HepG2 (cell line): Measurements from ENCODE around the gene VPREB3. TPM values are rescaled to one million over a fixed set of nuclear protein-coding genes. Genes with fewer than 3 reads are reported as not detected.

Experiments used
- AGO1 ChIP-seq: fragments of 200-400 bp; formaldehyde crosslinking; IDR thresholded peaks from 2 replicates; pipeline ENCODE4 v1.6.1; 2017; ENCODE audit warnings: mild to moderate bottlenecking, low read depth, low read length, moderate library complexity; ENCODE audit not compliant: poor library complexity, severe bottlenecking
- AGO2 ChIP-seq: fragments of 200-400 bp; formaldehyde crosslinking; optimal IDR thresholded peaks from 2 replicates; pipeline ENCODE3; 2017; ENCODE audit warnings: mild to moderate bottlenecking, low read depth, low read length, moderate library complexity
- E2F1 ChIP-seq: sonication (generic); formaldehyde crosslinking; IDR thresholded peaks from 2 replicates; pipeline ENCODE4 v1.5.0; 2020; ENCODE audit warnings: missing genetic modification reagents
- HOMEZ ChIP-seq: IDR thresholded peaks from 2 replicates; pipeline ENCODE4 v1.6.1; 2016; ENCODE audit warnings: low read depth
- MXD1 ChIP-seq: sonication (generic); formaldehyde crosslinking; IDR thresholded peaks from 2 replicates; pipeline ENCODE4 v1.4.0; 2020; ENCODE audit warnings: mild to moderate bottlenecking, missing genetic modification reagents
- MXD4 ChIP-seq: IDR thresholded peaks from 2 replicates; pipeline ENCODE4 v1.6.1; 2016; ENCODE audit warnings: mild to moderate bottlenecking, missing biosample characterization, missing genetic modification reagents
- POLR2G ChIP-seq: fragments of 200-400 bp; formaldehyde crosslinking; IDR thresholded peaks from 2 replicates; pipeline ENCODE4 v1.6.1; 2018; ENCODE audit warnings: mild to moderate bottlenecking, low read depth, low read length, moderate library complexity
- REXO4 ChIP-seq: sonication (generic); formaldehyde crosslinking; IDR thresholded peaks from 2 replicates; pipeline ENCODE4 v1.8.0; 2022; ENCODE audit warnings: missing genetic modification reagents, mild to moderate bottlenecking, borderline replicate concordance
- SRSF9 ChIP-seq: fragments of 200-400 bp; formaldehyde crosslinking; IDR thresholded peaks from 2 replicates; pipeline ENCODE4 v1.6.1; 2018; ENCODE audit warnings: borderline replicate concordance, mild to moderate bottlenecking, low read depth, low read length; ENCODE audit not compliant: insufficient read depth, poor library complexity, severe bottlenecking
- ZFX ChIP-seq: sonication (generic); formaldehyde crosslinking; IDR thresholded peaks from 2 replicates; pipeline ENCODE4 v1.4.0; 2020; ENCODE audit warnings: mild to moderate bottlenecking, low read depth, missing genetic modification reagents, moderate library complexity
- ZNF484 ChIP-seq: sonication (generic); formaldehyde crosslinking; IDR thresholded peaks from 2 replicates; pipeline ENCODE4 v1.5.1; 2020; ENCODE audit warnings: mild to moderate bottlenecking, low read depth, missing genetic modification reagents, borderline replicate concordance
- ZNF574 ChIP-seq: sonication (generic); formaldehyde crosslinking; IDR thresholded peaks from 2 replicates; pipeline ENCODE4 v1.4.0; 2020; ENCODE audit warnings: missing genetic modification reagents
- ZNF816 ChIP-seq: sonication (generic); formaldehyde crosslinking; IDR thresholded peaks from 2 replicates; pipeline ENCODE4 v1.8.0; 2022; ENCODE audit warnings: missing genetic modification reagents, mild to moderate bottlenecking, borderline replicate concordance
- polyA plus RNA-seq, 8 experiments: library from polyadenylated mRNA; depleted of rRNA in 3 of 8; stranded (reverse) in 7 of 8; unstranded in 1 of 8; fragments of >200 nt; fragmentation: Illumina TruSeq in 4 of 8; extraction: Trizol in 4 of 8; gene quantifications; 2 replicates each; pipeline versions ENCODE4 v1.2.1 to v1.2.3, GENCODE V29; 2011 to 2016; ENCODE audit warnings: low read depth in 4 of 8, missing spikeins in 1 of 8, mixed read lengths in 1 of 8; ENCODE audit not compliant: insufficient read depth in 1 of 8
- total RNA-seq, 5 experiments: library from RNA; depleted of rRNA; stranded (reverse); fragments of >200 nt; fragmentation: Illumina TruSeq; extraction: Trizol; gene quantifications; 2 replicates each; pipeline ENCODE4 v1.2.3, GENCODE V29; 2016; ENCODE audit warnings: low read depth in 1 of 5
- TF ChIP-seq, protein P1 (sequence below): sonication (generic); formaldehyde crosslinking; IDR thresholded peaks from 2 replicates; pipeline ENCODE4 v1.5.0; 2020; ENCODE audit warnings: mild to moderate bottlenecking, missing genetic modification reagents, moderate library complexity
- TF ChIP-seq, protein P2 (sequence below): sonication (generic); formaldehyde crosslinking; IDR thresholded peaks from 2 replicates; pipeline ENCODE4 v1.5.1; 2020; ENCODE audit warnings: missing genetic modification reagents, mild to moderate bottlenecking, borderline replicate concordance

Gene VPREB3
- total and polyA plus RNA-seq, 2 of the 13 experiments (the other 11 are each of a cell fraction or from before 2014, with no cell fraction given): 0.22 TPM; not detected in 1

DNA sequence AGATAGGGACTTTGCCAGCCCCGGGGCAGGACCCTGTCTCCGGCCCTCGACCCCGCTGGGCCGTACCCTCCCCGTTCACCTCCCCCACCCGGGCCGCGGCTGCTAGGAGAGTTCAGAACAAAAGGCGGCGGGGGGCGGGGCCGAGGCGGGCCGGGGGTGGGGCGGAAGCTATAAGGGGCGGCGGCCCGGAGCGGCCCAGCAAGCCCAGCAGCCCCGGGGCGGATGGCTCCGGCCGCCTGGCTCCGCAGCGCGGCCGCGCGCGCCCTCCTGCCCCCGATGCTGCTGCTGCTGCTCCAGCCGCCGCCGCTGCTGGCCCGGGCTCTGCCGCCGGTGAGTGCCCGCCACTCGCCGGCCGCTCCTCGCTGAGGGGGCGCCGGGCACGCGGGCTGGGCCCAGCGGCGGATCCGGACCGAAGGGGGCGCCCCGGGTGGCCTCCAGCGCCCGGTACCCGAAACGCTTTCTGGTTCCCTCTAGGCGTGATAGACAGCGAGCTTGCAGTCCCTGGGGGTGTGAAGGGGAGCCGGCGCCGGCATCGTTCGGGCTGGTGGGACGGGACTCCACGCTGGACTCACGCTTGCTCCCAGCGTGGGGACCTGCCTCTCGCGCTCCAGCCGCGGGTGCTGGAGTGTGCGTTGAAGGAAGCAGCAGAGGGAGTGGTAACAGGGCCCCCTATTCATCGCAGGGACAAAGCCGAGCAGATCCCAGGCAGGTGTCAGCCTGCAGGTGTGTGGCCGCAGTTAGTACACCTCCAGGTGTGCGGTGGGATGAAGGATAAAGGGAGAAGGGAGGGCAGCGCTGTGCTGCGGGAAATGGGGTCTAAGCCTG lies 18.6 kb upstream of the VPREB3 start, which contains the start of gene MMP11 (continued):
- TF ChIP-seq MXD1 (CRISPR knock-in tag): peak; percentile 41
- peak; percentile 55 for TF ChIP-seq ZNF574 (CRISPR knock-in tag)
- TF ChIP-seq POLR2G: peak; percentile 27; the same call in 1 of the 2 replicates
- TF ChIP-seq REXO4: no peak
- no peak for TF ChIP-seq E2F1 (CRISPR knock-in tag)
- TF ChIP-seq ZFX (CRISPR knock-in tag): peak; percentile 64
- TF ChIP-seq, protein P1, sequence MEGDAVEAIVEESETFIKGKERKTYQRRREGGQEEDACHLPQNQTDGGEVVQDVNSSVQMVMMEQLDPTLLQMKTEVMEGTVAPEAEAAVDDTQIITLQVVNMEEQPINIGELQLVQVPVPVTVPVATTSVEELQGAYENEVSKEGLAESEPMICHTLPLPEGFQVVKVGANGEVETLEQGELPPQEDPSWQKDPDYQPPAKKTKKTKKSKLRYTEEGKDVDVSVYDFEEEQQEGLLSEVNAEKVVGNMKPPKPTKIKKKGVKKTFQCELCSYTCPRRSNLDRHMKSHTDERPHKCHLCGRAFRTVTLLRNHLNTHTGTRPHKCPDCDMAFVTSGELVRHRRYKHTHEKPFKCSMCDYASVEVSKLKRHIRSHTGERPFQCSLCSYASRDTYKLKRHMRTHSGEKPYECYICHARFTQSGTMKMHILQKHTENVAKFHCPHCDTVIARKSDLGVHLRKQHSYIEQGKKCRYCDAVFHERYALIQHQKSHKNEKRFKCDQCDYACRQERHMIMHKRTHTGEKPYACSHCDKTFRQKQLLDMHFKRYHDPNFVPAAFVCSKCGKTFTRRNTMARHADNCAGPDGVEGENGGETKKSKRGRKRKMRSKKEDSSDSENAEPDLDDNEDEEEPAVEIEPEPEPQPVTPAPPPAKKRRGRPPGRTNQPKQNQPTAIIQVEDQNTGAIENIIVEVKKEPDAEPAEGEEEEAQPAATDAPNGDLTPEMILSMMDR: peak; percentile 43; the same call in 1 of the 2 replicates
- TF ChIP-seq SRSF9: no peak
- TF ChIP-seq ZNF816 (CRISPR knock-in tag): no peak
- peak; percentile 59 for TF ChIP-seq AGO2
- no peak for TF ChIP-seq ZNF484
- TF ChIP-seq AGO1: peak; percentile 17
- no peak for TF ChIP-seq HOMEZ (CRISPR knock-in tag)
- TF ChIP-seq MXD4 (CRISPR knock-in tag): no peak
- TF ChIP-seq, protein P2, sequence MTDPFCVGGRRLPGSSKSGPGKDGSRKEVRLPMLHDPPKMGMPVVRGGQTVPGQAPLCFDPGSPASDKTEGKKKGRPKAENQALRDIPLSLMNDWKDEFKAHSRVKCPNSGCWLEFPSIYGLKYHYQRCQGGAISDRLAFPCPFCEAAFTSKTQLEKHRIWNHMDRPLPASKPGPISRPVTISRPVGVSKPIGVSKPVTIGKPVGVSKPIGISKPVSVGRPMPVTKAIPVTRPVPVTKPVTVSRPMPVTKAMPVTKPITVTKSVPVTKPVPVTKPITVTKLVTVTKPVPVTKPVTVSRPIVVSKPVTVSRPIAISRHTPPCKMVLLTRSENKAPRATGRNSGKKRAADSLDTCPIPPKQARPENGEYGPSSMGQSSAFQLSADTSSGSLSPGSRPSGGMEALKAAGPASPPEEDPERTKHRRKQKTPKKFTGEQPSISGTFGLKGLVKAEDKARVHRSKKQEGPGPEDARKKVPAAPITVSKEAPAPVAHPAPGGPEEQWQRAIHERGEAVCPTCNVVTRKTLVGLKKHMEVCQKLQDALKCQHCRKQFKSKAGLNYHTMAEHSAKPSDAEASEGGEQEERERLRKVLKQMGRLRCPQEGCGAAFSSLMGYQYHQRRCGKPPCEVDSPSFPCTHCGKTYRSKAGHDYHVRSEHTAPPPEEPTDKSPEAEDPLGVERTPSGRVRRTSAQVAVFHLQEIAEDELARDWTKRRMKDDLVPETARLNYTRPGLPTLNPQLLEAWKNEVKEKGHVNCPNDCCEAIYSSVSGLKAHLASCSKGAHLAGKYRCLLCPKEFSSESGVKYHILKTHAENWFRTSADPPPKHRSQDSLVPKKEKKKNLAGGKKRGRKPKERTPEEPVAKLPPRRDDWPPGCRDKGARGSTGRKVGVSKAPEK (CRISPR knock-in tag): no peak
